ENCODE results near the gene ACER3. TPM values are rescaled to one million over a fixed set of nuclear protein-coding genes. Genes with fewer than 3 reads are reported as not detected.
"Not testable (repeated sequence)": the region's sequence is repeated elsewhere in the genome, so short reads cannot be mapped to it uniquely, and the experiment has no call there.

The ACER3 gene
- total RNA-seq, 2 experiments from 2014 or later, result 10.4 to 13.2 TPM

DNA sequence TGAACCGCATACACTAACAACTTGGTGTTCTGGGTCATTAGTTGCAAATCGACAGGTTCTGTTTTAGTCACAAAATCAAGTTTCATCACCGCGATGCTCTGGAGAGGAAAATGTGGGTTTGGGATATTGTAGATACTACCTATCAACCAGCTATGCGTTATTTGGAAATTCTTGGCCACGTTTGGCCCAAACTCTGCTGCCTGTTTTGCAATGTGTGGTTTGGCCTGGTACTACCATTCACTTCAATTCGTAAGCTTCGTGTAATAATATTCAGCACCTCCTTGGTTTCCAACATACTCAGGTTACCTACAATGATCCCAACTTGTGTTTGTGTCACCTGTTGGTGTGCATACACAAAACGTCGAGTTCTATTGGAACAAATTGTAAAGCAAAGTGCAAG is 16.2 kb upstream of the ACER3 start:
- Mint-ChIP-seq H3K4me1 (no peaks in the 10 kb centered on the region), H3K27ac (no peak overlapping the region), H3K4me3 (no peak overlapping the region), H3K36me3 (no peaks in the 10 kb centered on the region), H3K9me3 (peaks cover 1% of the 10 kb centered on the region), H3K27me3 (peaks cover 49% of the 10 kb centered on the region)
- DNase-seq, result no peak
- ATAC-seq (ENCODE audit: low read depth), result no peak
- POLR2A ChIA-PET, result no interaction called here

DNA sequence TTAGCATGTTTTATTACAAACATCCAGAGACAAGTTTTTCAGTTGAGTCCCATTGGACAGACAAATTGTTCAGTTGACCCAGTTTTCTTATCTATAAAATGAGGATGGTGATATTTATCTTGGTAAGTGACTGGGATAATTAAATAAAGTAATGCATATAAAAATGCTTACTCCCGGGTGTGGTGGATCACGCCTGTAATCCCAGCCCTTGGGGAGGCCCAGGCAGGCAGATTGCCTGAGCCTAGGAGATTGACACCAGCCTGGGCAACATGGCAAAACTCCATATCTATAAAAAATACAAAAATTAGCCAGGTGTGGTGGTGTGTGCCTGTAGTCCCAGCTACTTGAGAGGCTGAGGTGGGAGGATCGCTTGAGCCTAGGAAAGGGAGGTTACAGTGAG is 15.6 kb upstream of the ACER3 start:
- Mint-ChIP-seq H3K4me3 (no peak overlapping the region), H3K36me3 (no peaks in the 10 kb centered on the region), H3K9me3 (peaks cover 1% of the 10 kb centered on the region), H3K27ac (no peak overlapping the region), H3K4me1 (no peaks in the 10 kb centered on the region), H3K27me3 (peaks cover 45% of the 10 kb centered on the region)
- POLR2A ChIA-PET, result no interaction called here
- ATAC-seq (ENCODE audit: low read depth), result no peak
- DNase-seq, result no peak

DNA sequence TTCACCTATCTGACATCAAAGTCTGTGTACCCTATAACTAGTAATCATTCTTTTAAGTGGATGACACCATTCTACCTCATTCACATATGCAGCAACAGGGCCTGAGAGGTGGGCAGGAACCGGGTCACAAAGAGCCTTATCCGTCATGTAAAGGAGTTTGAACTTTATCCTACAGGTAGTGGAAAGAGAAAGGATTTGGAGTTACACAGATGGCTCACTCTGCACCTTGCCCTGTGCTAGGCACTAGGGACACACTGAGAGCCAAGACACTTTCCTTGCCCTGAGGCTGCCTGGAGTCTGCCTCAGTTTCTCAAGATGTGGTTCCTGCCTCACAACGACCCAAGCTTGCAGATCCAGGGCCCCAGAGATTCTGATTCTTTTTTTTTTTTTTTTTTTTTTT is 14.3 kb upstream of the ACER3 start:
- POLR2A ChIA-PET, result no interaction called here
- Mint-ChIP-seq H3K4me1 (no peaks in the 10 kb centered on the region), H3K4me3 (no peak overlapping the region), H3K27me3 (peaks cover 36% of the 10 kb centered on the region), H3K9me3 (peaks cover 1% of the 10 kb centered on the region), H3K27ac (peak overlapping the region; percentile 17), H3K36me3 (no peaks in the 10 kb centered on the region)
- ATAC-seq (ENCODE audit: low read depth), result no peak
- DNase-seq, result no peak

DNA sequence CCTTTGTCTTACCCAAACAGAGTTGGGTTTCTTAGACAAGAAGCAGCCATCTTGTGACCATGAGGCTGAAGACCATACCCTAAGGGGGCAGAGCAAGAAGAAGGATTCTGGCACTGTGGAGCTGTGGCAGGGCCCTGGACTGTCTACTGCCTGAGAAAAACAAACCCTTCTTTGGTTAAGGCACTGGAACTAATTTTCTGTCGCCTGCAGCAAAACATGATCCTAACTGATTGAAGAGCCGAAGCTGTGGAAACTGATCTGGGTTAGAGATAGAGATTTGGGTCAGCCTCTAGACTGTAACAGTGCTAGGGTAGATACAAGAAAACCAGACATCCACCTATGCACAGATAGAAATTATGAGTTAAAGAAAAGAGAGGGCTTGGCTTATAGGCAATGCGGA is 11.3 kb upstream of the ACER3 start:
- H3K27ac Mint-ChIP-seq, result no peak overlapping the region
- no peaks in the 10 kb centered on the region for H3K36me3 Mint-ChIP-seq
- H3K9me3 Mint-ChIP-seq, result no peaks in the 10 kb centered on the region
- DNase-seq, result no peak
- H3K27me3 Mint-ChIP-seq, result peaks cover 26% of the 10 kb centered on the region
- no peaks in the 10 kb centered on the region for H3K4me1 Mint-ChIP-seq
- ATAC-seq (ENCODE audit: low read depth), result no peak
- POLR2A ChIA-PET, result no interaction called here
- no peak overlapping the region for H3K4me3 Mint-ChIP-seq

DNA sequence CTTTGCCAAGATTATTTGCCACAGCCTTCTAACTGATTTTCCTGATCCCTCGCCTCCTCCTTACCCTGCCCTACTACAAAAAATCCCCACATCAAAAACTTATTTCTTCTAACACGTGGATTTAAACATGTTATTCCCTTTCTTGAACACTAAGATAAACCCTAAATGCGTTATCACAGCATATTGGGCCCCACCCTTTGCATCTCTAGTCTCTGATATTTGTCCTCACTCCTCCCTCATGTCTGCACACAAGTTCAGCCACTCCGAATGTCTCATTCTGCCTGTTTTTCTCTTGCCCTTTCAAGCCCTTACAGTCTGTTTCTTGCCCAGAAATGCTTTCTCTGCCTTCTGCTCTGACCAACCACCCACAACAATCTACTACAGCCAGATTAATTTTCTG is 10.6 kb upstream of the ACER3 start:
- peaks cover 26% of the 10 kb centered on the region for H3K27me3 Mint-ChIP-seq

DNA sequence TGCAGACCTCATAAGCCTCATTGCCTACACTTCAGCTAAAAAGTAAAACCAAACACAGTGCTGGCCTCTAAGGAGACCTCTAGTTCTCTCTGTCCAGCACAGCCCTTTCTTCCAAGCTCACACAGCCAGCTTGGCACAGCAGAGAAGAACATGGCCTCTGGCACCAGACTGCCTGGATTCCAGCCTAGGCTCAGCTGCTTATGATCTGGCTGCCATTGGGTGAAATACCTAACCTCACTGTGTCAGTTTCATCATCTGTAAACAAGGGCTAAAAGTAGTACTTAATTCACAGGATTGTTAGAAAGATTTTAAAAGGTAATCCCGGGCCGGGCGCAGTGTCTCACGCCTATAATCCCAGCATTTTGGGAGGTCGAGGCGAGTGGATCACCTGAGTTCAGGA is 9.9 kb upstream of the ACER3 start:
- H3K36me3 Mint-ChIP-seq, result no peaks in the 10 kb centered on the region
- H3K27ac Mint-ChIP-seq, result no peak overlapping the region
- POLR2A ChIA-PET, result no interaction called here
- no peak for ATAC-seq (ENCODE audit: low read depth)
- DNase-seq, result no peak
- peaks cover 26% of the 10 kb centered on the region for H3K27me3 Mint-ChIP-seq
- no peaks in the 10 kb centered on the region for H3K9me3 Mint-ChIP-seq
- H3K4me3 Mint-ChIP-seq, result no peak overlapping the region
- no peaks in the 10 kb centered on the region for H3K4me1 Mint-ChIP-seq

More for the DNA sequence above, 10.6 kb upstream of the ACER3 start:
- Mint-ChIP-seq H3K9me3 (no peaks in the 10 kb centered on the region), H3K4me1 (no peaks in the 10 kb centered on the region), H3K27ac (no peak overlapping the region), H3K36me3 (no peaks in the 10 kb centered on the region), H3K4me3 (no peak overlapping the region)
- no peak for ATAC-seq (ENCODE audit: low read depth)
- POLR2A ChIA-PET, result no interaction called here
- DNase-seq, result no peak

DNA sequence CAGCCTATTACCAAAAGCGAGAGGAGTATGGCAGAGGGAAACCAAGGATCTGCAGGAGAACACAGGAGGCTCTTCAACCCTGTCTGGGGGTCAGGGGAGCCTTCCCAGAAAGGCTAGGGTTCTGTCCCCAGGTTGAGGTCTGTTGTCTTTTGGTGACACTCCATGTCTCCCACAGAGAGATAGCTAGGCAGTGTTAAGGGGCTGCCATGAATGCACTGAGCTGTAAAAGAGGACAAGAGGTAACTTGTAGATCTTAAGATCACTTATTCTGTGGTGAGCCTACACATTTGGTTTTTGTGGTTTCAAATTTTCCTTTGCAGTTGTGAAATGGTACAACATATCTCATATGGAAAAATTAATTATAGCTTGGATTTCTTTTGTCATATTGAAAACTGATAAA is 6.0 kb upstream of the ACER3 start:
- POLR2A ChIA-PET, result no interaction called here
- DNase-seq, result no peak
- Mint-ChIP-seq H3K9me3 (no peaks in the 10 kb centered on the region), H3K27me3 (no peaks in the 10 kb centered on the region), H3K36me3 (no peaks in the 10 kb centered on the region), H3K4me1 (peaks cover 7% of the 10 kb centered on the region), H3K4me3 (no peak overlapping the region), H3K27ac (no peak overlapping the region)
- no peak for ATAC-seq (ENCODE audit: low read depth)

DNA sequence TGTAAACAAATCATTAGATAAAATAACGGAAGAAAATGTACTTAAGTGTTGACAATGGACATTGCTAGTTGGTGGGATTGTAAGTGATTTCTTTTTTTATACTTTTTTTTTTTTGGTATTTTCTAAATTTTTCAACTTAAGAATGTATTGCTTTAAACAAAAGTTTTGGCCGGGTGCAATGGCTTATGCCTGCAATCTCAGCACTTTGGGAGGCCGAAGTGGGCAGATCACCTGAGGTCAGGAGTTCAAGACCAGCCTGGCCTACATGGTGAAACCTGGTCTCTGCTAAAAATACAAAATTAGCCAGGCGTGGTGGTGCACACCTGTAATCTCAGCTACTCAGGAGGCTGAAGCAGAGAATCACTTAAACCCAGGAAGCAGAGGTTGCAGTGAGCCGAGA is 5.0 kb upstream of the ACER3 start:
- H3K36me3 Mint-ChIP-seq; ATAC-seq (ENCODE audit: low read depth); H3K4me3 Mint-ChIP-seq; H3K27me3 Mint-ChIP-seq; H3K9me3 Mint-ChIP-seq; H3K27ac Mint-ChIP-seq; H3K4me1 Mint-ChIP-seq; DNase-seq; POLR2A ChIA-PET: not testable (repeated sequence)

DNA sequence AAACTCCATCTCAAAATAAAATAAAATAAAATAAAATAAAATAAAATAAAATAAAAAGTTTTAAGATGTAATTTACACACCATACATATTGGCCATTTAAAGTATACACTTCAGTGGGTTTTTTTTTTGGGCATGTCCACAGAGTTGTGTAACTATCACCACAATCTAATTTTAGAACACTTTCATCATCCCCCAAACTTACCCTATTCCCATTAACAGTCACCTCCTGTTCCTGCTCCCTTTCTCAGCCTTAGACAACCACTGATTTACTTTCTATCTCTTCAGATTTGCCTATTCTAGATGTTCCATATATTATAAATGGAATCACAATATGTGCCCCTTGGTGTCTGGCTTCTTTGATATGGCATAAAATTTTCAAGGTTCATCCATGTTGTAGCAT is 4.6 kb upstream of the ACER3 start:
- POLR2A ChIA-PET, result no interaction called here
- DNase-seq (no peak), ATAC-seq (ENCODE audit: low read depth) (no peak)
- Mint-ChIP-seq H3K9me3 (no peaks in the 10 kb centered on the region), H3K4me3 (no peak overlapping the region), H3K4me1 (peaks cover 7% of the 10 kb centered on the region), H3K36me3 (no peaks in the 10 kb centered on the region), H3K27me3 (no peaks in the 10 kb centered on the region), H3K27ac (no peak overlapping the region)

DNA sequence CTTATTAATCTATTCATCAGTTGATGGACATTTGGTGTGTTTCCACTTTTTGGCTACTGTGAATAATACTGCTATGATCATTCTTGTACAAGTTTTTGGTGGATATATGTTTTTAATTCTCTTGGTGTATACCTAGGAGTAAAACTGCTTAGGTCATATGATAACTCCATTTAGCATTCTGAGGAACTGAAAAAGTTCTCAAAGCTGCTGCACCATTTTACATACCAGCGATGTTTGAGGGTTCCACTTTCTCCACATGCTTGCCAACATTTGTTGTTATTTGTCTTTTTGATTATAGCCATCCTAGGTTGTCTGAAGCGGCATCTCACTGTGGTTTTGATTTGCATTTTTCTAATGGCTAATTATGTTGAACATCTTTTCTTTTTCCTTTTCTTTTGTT is 4.1 kb upstream of the ACER3 start:
- Mint-ChIP-seq H3K4me1 (peaks cover 10% of the 10 kb centered on the region), H3K4me3 (no peak overlapping the region), H3K9me3 (no peaks in the 10 kb centered on the region), H3K27me3 (no peaks in the 10 kb centered on the region), H3K27ac (no peak overlapping the region), H3K36me3 (no peaks in the 10 kb centered on the region)
- ATAC-seq (ENCODE audit: low read depth) (no peak), DNase-seq (no peak)
- POLR2A ChIA-PET, result no interaction called here

DNA sequence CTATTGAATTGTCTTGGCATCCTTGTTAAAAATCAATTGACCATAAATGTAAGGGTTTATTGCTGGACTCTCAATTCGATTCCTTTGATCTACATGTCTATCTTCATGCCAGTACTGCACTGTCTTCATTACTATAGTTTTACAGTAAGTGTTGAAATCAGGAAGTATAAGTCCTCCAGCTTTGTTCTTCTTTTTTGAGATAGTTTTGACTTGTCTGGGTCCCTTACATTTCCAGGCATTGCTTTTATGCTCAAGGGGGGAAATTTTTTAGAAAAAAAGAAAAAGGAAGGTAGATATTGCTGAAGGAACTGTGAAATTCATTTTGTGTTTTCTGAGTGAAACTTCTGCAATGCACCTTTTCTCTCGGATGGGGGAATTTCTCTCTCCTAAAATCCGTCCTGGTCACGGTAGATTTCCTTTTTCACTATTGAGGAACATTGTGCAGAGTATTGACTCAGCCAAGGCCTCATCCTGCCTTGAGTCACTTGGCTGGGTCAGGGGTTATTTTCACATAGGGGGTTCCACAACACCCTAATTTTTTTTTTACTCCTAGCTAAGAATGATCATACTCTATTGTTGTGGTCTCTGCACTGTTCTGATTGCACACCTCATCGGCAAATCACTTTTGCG is 2.8 kb upstream of the ACER3 start:
- DNase-seq (no peak), ATAC-seq (ENCODE audit: low read depth) (no peak)
- no peaks in the 10 kb centered on the region for H3K9me3 Mint-ChIP-seq
- no peak overlapping the region for H3K27ac Mint-ChIP-seq
- H3K36me3 Mint-ChIP-seq, result no peaks in the 10 kb centered on the region
- POLR2A ChIA-PET, result no interaction called here
- no peaks in the 10 kb centered on the region for H3K27me3 Mint-ChIP-seq
- H3K4me3 Mint-ChIP-seq, result no peak overlapping the region
- peaks cover 14% of the 10 kb centered on the region for H3K4me1 Mint-ChIP-seq

DNA sequence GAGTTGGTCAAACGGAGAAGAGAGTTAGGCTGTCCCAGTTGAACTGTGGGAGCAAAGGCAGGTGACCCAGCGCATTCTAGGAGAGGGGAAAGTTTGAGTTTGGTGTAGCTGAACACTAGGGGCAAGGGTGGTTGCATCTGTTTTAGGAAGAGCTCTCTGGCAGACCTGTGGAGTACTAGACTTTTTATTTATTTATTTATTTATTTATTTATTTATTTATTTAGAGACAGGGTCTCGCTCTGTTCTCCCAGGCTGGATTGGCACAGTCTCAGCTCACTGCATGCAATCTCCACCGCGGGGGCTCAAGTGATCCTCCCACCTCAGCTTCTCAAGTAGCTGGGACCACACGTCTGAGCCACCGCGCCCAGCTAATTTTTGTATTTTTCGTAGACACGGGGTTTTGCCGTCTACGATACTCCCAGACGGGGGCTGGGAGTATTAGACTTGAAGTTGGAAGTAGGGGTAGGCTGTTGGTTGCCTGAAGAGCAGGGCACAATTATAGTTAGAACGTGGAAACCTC is 950 bp upstream of the ACER3 start:
- Mint-ChIP-seq H3K27me3 (no peaks in the 10 kb centered on the region), H3K9me3 (no peaks in the 10 kb centered on the region), H3K4me3 (peak overlapping the region; percentile 78), H3K4me1 (peaks cover 24% of the 10 kb centered on the region), H3K27ac (peak overlapping the region; percentile 27), H3K36me3 (peaks cover 6% of the 10 kb centered on the region)
- no peak for DNase-seq
- ATAC-seq (ENCODE audit: low read depth), result no peak
- POLR2A ChIA-PET, result interaction anchor here (0.6 kb wide), 1 partner anchor 676 kb away, joined by 6 read pairs; no protein-coding TSS in a partner anchor

DNA sequence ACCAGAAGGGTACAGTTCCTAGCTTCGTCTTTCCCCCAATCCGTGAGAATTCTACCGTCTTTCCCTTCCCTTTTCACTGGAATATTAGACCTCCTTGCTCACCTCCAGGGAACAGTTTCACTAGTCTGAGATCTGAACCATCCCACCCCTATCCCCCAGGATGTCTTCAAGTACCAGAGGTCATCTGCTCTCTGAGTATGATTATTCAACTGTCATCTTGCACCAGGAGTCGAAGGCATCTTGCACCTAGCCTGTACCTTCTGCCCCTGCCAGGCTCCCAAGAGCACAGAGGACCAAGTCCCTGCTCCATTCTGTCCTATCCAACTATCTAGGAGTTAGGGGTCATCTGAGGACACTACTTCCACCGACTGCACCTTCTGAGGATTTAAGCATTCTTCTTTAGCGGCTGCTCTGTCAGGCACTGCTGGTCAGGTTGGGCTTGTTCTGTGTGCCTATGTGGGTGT is 804 bp downstream of the ACER3 start:
- DNase-seq (no peak), ATAC-seq (ENCODE audit: low read depth) (no peak)
- Mint-ChIP-seq H3K4me3 (peak overlapping the region; percentile 91), H3K27me3 (no peaks in the 10 kb centered on the region), H3K27ac (peak overlapping the region; percentile 85), H3K36me3 (peaks cover 13% of the 10 kb centered on the region), H3K4me1 (peaks cover 21% of the 10 kb centered on the region), H3K9me3 (no peaks in the 10 kb centered on the region)
- POLR2A ChIA-PET, result interaction anchor here (0.5 kb wide), 1 partner anchor 163 kb away, joined by 3 read pairs; no protein-coding TSS in a partner anchor

DNA sequence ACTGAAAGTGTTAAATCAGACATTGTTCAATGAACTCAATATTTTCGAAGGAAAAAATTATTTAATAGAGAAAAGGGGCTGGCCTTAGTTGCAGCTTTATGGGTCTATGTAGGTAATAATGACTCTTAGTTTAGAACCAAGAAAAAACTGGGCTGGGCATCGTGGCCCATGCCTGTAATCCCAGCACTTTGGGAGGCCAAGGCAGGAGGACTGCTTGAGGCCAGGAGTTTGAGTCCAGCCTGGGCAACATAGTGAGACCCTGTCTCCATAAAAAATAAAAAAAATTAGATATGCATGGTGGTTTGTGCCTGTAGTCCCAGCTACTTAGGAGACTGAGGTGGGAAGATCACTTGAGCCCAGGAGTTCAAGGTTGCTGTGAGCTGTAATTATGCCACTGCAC is 2.1 kb downstream of the ACER3 start:
- H3K4me3 Mint-ChIP-seq; H3K27ac Mint-ChIP-seq; H3K9me3 Mint-ChIP-seq; ATAC-seq (ENCODE audit: low read depth); DNase-seq; POLR2A ChIA-PET; H3K27me3 Mint-ChIP-seq: not testable (repeated sequence)
- Mint-ChIP-seq H3K4me1 (peaks cover 21% of the 10 kb centered on the region), H3K36me3 (peaks cover 13% of the 10 kb centered on the region)

Measured in activated naive CD8-positive, alpha-beta T cell treated with anti-CD3 and anti-CD28 coated beads, Interleukin-2, amount 10 ng/mL, durations not matched to agents 7 days and 5 days (primary cell).